MM.1S (cell line): ENCODE results near the gene XPO6.

ENCODE experiments used
- DNase-seq: peaks from one replicate; pipeline ENCODE4 v3.0.0-alpha.2; 2015
- H2AFZ ChIP-seq: fragments of 300-600 bp; sonication (generic); 2 replicates; pipeline ENCODE4 v1.6.0; 2016; ENCODE audit warnings: antibody characterized with exemption, low read length
- H3F3A ChIP-seq: fragments of 300-600 bp; sonication (generic); 2 replicates; pipeline ENCODE4 v1.6.1; 2016; ENCODE audit warnings: mild to moderate bottlenecking, antibody characterized with exemption, low read length, moderate library complexity, mixed read lengths; ENCODE audit not compliant: insufficient read depth
- H3K27ac ChIP-seq: fragments of 300-600 bp; sonication (generic); 2 replicates; pipeline ENCODE4 v1.5.1; 2016; ENCODE audit warnings: mild to moderate bottlenecking, low read length
- H3K27me3 ChIP-seq: fragments of 300-600 bp; sonication (generic); replicated peaks from 2 replicates; pipeline ENCODE4 v1.6.0; 2016; ENCODE audit warnings: low read length; ENCODE audit not compliant: insufficient read depth
- H3K36me3 ChIP-seq: fragments of 300-600 bp; sonication (generic); replicated peaks from 2 replicates; pipeline ENCODE4 v1.6.1; 2016; ENCODE audit warnings: mild to moderate bottlenecking, low read length, mixed read lengths; ENCODE audit not compliant: insufficient read depth
- H3K4me1 ChIP-seq: fragments of 300-600 bp; sonication (generic); 2 replicates; pipeline ENCODE4 v1.6.1; 2016; ENCODE audit warnings: low read length, mixed read lengths
- H3K4me2 ChIP-seq: fragments of 300-600 bp; sonication (generic); 2 replicates; pipeline ENCODE4 v1.6.0; 2016; ENCODE audit warnings: low read depth, low read length
- H3K4me3 ChIP-seq: fragments of 300-600 bp; sonication (generic); 2 replicates; pipeline ENCODE4 v1.5.1; 2016; ENCODE audit warnings: low read length, mixed read lengths
- H3K79me2 ChIP-seq: fragments of 300-600 bp; sonication (generic); 2 replicates; pipeline ENCODE4 v1.6.1; 2016; ENCODE audit warnings: mixed run types, low read length, mixed read lengths
- H3K9ac ChIP-seq: fragments of 300-600 bp; sonication (generic); 2 replicates; pipeline ENCODE4 v1.6.1; 2016; ENCODE audit warnings: low read length, mixed read lengths
- H3K9me2 ChIP-seq: fragments of 300-600 bp; sonication (generic); replicated peaks from 2 replicates; pipeline ENCODE4 v1.6.1; 2016; ENCODE audit warnings: mild to moderate bottlenecking, low read length, mixed read lengths; ENCODE audit not compliant: insufficient read depth
- H3K9me3 ChIP-seq: fragments of 300-600 bp; sonication (generic); replicated peaks from 2 replicates; pipeline ENCODE4 v1.6.1; 2016; ENCODE audit warnings: mild to moderate bottlenecking, low read length, mixed read lengths; ENCODE audit not compliant: insufficient read depth
- H4K20me1 ChIP-seq: fragments of 300-600 bp; sonication (generic); 2 replicates; pipeline ENCODE4 v1.6.1; 2016; ENCODE audit warnings: mild to moderate bottlenecking, low read length, moderate library complexity, mixed read lengths; ENCODE audit not compliant: insufficient read depth
- CTCF ChIP-seq: fragments of 300-600 bp; sonication (generic); IDR thresholded peaks from 2 replicates; pipeline ENCODE4 v1.5.1; 2016; ENCODE audit warnings: antibody characterized with exemption, low read length, mixed read lengths
- EZH2 ChIP-seq: fragments of 300-600 bp; sonication (generic); optimal IDR thresholded peaks from 2 replicates; pipeline ENCODE3; 2017; ENCODE audit warnings: low read depth, mild to moderate bottlenecking, antibody characterized with exemption, low read length, mixed read lengths
- EZH2phosphoT487 ChIP-seq: fragments of 300-600 bp; sonication (generic); IDR thresholded peaks from 2 replicates; pipeline ENCODE4 v1.6.1; 2018; ENCODE audit warnings: antibody characterized with exemption, low read length

XPO6 gene

GRCh38 chr16:28067604-28068379 is 144.0 kb downstream of the XPO6 start:
- Histone ChIP-seq H3K9ac (no peak overlapping the region), H4K20me1 (no peaks in the 10 kb centered on the region), H3K4me2 (no peak overlapping the region), H3F3A (no peaks in the 10 kb centered on the region), H3K27ac (no peak overlapping the region), H3K9me2 (no peaks in the 10 kb centered on the region), H3K4me3 (no peak overlapping the region), H3K27me3 (peaks cover 64% of the 10 kb centered on the region), H3K9me3 (no peaks in the 10 kb centered on the region), H3K4me1 (no peaks in the 10 kb centered on the region), H3K36me3 (no peaks in the 10 kb centered on the region), H3K79me2 (no peaks in the 10 kb centered on the region), H2AFZ (no peak overlapping the region)
- DNase-seq, result no peak
- no peak for TF ChIP-seq CTCF
- no peak for TF ChIP-seq EZH2
- no peak for TF ChIP-seq EZH2phosphoT487

- no peaks in the 10 kb centered on the region for H3K4me1 ChIP-seq
- no peak overlapping the region for H3K4me2 ChIP-seq
- H3K27ac ChIP-seq, result no peak overlapping the region
- H4K20me1 ChIP-seq, result no peaks in the 10 kb centered on the region
- H3F3A ChIP-seq, result no peaks in the 10 kb centered on the region
- H3K9me3 ChIP-seq, result no peaks in the 10 kb centered on the region
- no peak overlapping the region for H3K4me3 ChIP-seq
- no peak overlapping the region for H3K9ac ChIP-seq
- DNase-seq, result no peak
- H3K79me2 ChIP-seq, result no peaks in the 10 kb centered on the region
- no peak overlapping the region for H2AFZ ChIP-seq
- no peaks in the 10 kb centered on the region for H3K36me3 ChIP-seq
- H3K9me2 ChIP-seq, result no peaks in the 10 kb centered on the region
- H3K27me3 ChIP-seq, result peaks cover 89% of the 10 kb centered on the region
- TF ChIP-seq EZH2, result no peak
- TF ChIP-seq EZH2phosphoT487, result no peak
- no peak for TF ChIP-seq CTCF
These were observed 147.0 kb downstream of the XPO6 start for GRCh38 chr16:28064706-28065249.

- Histone ChIP-seq H3K9me2 (no peaks in the 10 kb centered on the region), H3K9me3 (no peaks in the 10 kb centered on the region), H3K27ac (no peak overlapping the region), H2AFZ (no peak overlapping the region), H3K36me3 (no peaks in the 10 kb centered on the region), H3K4me2 (no peak overlapping the region), H3K4me1 (no peaks in the 10 kb centered on the region), H3K27me3 (peaks cover 89% of the 10 kb centered on the region), H4K20me1 (no peaks in the 10 kb centered on the region), H3K79me2 (no peaks in the 10 kb centered on the region), H3K4me3 (no peak overlapping the region), H3K9ac (no peak overlapping the region), H3F3A (no peaks in the 10 kb centered on the region)
- TF ChIP-seq CTCF, result no peak
- no peak for TF ChIP-seq EZH2
- TF ChIP-seq EZH2phosphoT487, result no peak
- no peak for DNase-seq
These were observed 147.6 kb downstream of the XPO6 start for GRCh38 chr16:28064150-28064549.
